B cell (primary cell): Measurements from ENCODE around the gene PLCB1. TPM values are rescaled to one million over a fixed set of nuclear protein-coding genes. Genes with fewer than 3 reads are reported as not detected.

Experiments
- ATAC-seq: fragments of 200-7000 bp; cut with Tn5 transposase; one replicate; pipeline ENCODE4 v1.10.0; 2021; ENCODE audit warnings: low read depth, mild to moderate bottlenecking, moderate number of reproducible peaks, moderate library complexity
- CTCF ChIA-PET: fragments of 350-600 bp; sonication (Branson Sonifier 250); formaldehyde crosslinking; loops from one replicate; lab custom pipeline; 2021; ENCODE audit warnings: antibody characterized with exemption, inconsistent platforms; lab: Charles Lee
- POLR2A ChIA-PET: fragments of 350-600 bp; sonication (Branson Sonifier 250); formaldehyde crosslinking; loops from one replicate; lab custom pipeline; 2021; ENCODE audit warnings: antibody characterized with exemption; lab: Charles Lee
- DNase-seq: peaks from one replicate; pipeline ENCODE4 v3.0.0; 2013
- H2AFZ ChIP-seq: 2 replicates; pipeline ENCODE4 v1.6.1; 2012; ENCODE audit warnings: mild to moderate bottlenecking, low read depth, low read length; ENCODE audit not compliant: insufficient read depth, poor library complexity, severe bottlenecking
- H3K27ac ChIP-seq, 2 donors: 1 replicate in 1 of 2; 2 replicates in 1 of 2; pipeline ENCODE4 v1.5.1; 2012 to 2013; ENCODE audit warnings: low read length in 2 of 2, mild to moderate bottlenecking in 2 of 2, moderate library complexity in 1 of 2
- H3K27me3 ChIP-seq, 4 experiments: fragments of 200-600 bp in 1 of 4; sonication (generic) in 1 of 4; replicated peaks in 1 of 4; 1 replicate in 2 of 4; 2 replicates in 2 of 4; pipeline versions ENCODE4 v1.6.1 to v1.7.0; 2013 to 2016; ENCODE audit warnings: low read length in 3 of 4, mild to moderate bottlenecking in 2 of 4, mixed read lengths in 1 of 4, moderate library complexity in 1 of 4; ENCODE audit not compliant: insufficient read depth in 4 of 4, control insufficient read depth in 3 of 4; ENCODE audit errors: control extremely low read depth in 1 of 4
- H3K36me3 ChIP-seq, 2 experiments: replicated peaks in 1 of 2; 1 replicate in 1 of 2; 2 replicates in 1 of 2; pipeline versions ENCODE4 v1.6.1 to v1.7.1; 2013; ENCODE audit warnings: low read length in 1 of 2; ENCODE audit not compliant: insufficient read depth in 2 of 2, control insufficient read depth in 1 of 2; ENCODE audit errors: control extremely low read depth in 1 of 2, extremely low read depth in 1 of 2
- H3K4me1 ChIP-seq, 2 donors: fragments of 200-600 bp in 1 of 2; sonication (generic) in 1 of 2; 1 replicate in 1 of 2; 2 replicates in 1 of 2; pipeline versions ENCODE4 v1.5.1 to v1.6.1; 2013 to 2017; ENCODE audit warnings: low read length in 2 of 2; ENCODE audit not compliant: control insufficient read depth in 2 of 2, insufficient read depth in 2 of 2
- H3K4me2 ChIP-seq: replicated peaks from 2 replicates; pipeline ENCODE3; 2012; ENCODE audit warnings: mild to moderate bottlenecking, low read depth, low read length; ENCODE audit not compliant: poor library complexity, severe bottlenecking
- H3K4me3 ChIP-seq, 5 experiments: fragments of 200-600 bp in 1 of 5; sonication (generic) in 1 of 5; 1 replicate in 3 of 5; 2 replicates in 2 of 5; pipeline versions ENCODE4 v1.5.1 to v1.7.0; 2011 to 2016; ENCODE audit warnings: low read length in 4 of 5, mild to moderate bottlenecking in 4 of 5, low read depth in 2 of 5, control low read depth in 1 of 5, moderate library complexity in 1 of 5; ENCODE audit not compliant: insufficient read depth in 1 of 5; ENCODE audit errors: control extremely low read depth in 1 of 5, extremely low read depth in 1 of 5
- H3K79me2 ChIP-seq: fragments of 200-600 bp; sonication (generic); one replicate; pipeline ENCODE4 v1.6.0; 2016; ENCODE audit warnings: low read length; ENCODE audit not compliant: control insufficient read depth, insufficient read depth
- H3K9ac ChIP-seq: fragments of 200-600 bp; sonication (generic); 2 replicates; pipeline ENCODE4 v1.6.1; 2017; ENCODE audit warnings: mild to moderate bottlenecking, low read length, moderate library complexity
- H3K9me3 ChIP-seq, 3 donors: one replicate each; pipeline versions ENCODE4 v1.6.1 to v1.7.1; 2013; ENCODE audit warnings: low read length in 2 of 3; ENCODE audit not compliant: control insufficient read depth in 2 of 3, insufficient read depth in 1 of 3; ENCODE audit errors: control extremely low read depth in 1 of 3
- H4K20me1 ChIP-seq: 2 replicates; pipeline ENCODE4 v1.6.0; 2012; ENCODE audit warnings: mild to moderate bottlenecking, low read length; ENCODE audit not compliant: insufficient read depth, control insufficient read depth, poor library complexity, severe bottlenecking
- H3K27ac Mint-ChIP-seq: one replicate; pipeline ENCODE4 v1.8.0; 2021; ENCODE audit warnings: mixed read lengths
- H3K27me3 Mint-ChIP-seq: one replicate; pipeline ENCODE4 v1.8.0; 2021; ENCODE audit warnings: mixed read lengths
- H3K4me1 Mint-ChIP-seq: one replicate; pipeline ENCODE4 v1.8.0; 2021; ENCODE audit warnings: mixed read lengths
- H3K4me3 Mint-ChIP-seq: one replicate; pipeline ENCODE4 v1.8.0; 2021; ENCODE audit warnings: mixed read lengths
- H3K9me3 Mint-ChIP-seq: one replicate; pipeline ENCODE4 v1.8.0; 2022; ENCODE audit warnings: mixed read lengths; ENCODE audit not compliant: insufficient read depth
- CTCF ChIP-seq: fragments of 200-600 bp; IDR thresholded peaks from one replicate; pipeline ENCODE4 v1.8.0; 2022; ENCODE audit warnings: antibody characterized with exemption, mild to moderate bottlenecking
- EZH2 ChIP-seq: IDR thresholded peaks from 2 replicates; pipeline ENCODE4 v1.6.1; 2012; ENCODE audit warnings: borderline replicate concordance, low read depth, mild to moderate bottlenecking, moderate library complexity, low read length; ENCODE audit not compliant: insufficient read depth, poor library complexity, severe bottlenecking
- WGBS: methylation state at CpG from one replicate; pipeline ENCODE4 v1.1.5; 2013; ENCODE audit warnings: missing lambda C conversion rate; ENCODE audit not compliant: insufficient coverage; 5-methylcytosine and 5-hydroxymethylcytosine counted together
- intact Hi-C: fragments of 100-400 bp; cut with micrococcal nuclease; formaldehyde crosslinking; loops from one replicate; pipeline ENCODE4 v1.10.0; 2022
- polyA plus RNA-seq: library from polyadenylated mRNA; depleted of rRNA; stranded (reverse); fragments of >200 nt; gene quantifications from 2 replicates; pipeline ENCODE4 v1.2.3, GENCODE V29; 2012
- total RNA-seq, 2 donors: library from RNA; stranded (reverse); fragments of 120-200 nt in 1 of 2; gene quantifications; 1 replicate in 1 of 2; 2 replicates in 1 of 2; pipeline versions ENCODE4 v1.2.3 to v1.2.4, GENCODE V29; 2013 to 2022

Gene PLCB1
- total and polyA plus RNA-seq, 2 donors (not counting 1 experiment from before 2014, with no cell fraction given): 0.18 to 0.47 TPM

GRCh38 chr20:8398263-8399051 lies 266.4 kb downstream of the PLCB1 start:
- Histone ChIP-seq H3K4me2 (no peak overlapping the region), H3K9ac (no peak overlapping the region), H3K79me2 (no peaks in the 10 kb centered on the region), H3K36me3 (no peaks in the 10 kb centered on the region), H3K9me3 (peaks cover 0 to 1% (median 0%) of the 10 kb centered on the region in 3 donors), H3K27me3 (no peaks in the 10 kb centered on the region), H2AFZ (no peak overlapping the region), H3K4me3 (no peak overlapping the region), H3K27ac (no peak overlapping the region), H4K20me1 (no peaks in the 10 kb centered on the region), H3K4me1 (peaks cover 8 to 19% of the 10 kb centered on the region in 2 donors)
- intact Hi-C loops: no loop called here
- WGBS: 100% methylated on average over 3 of the region's 6 CpGs
- no peaks in the 10 kb centered on the region for H3K27me3 Mint-ChIP-seq
- H3K4me3 Mint-ChIP-seq: no peak overlapping the region
- TF ChIP-seq CTCF (no peak), EZH2 (no peak)
- CTCF ChIA-PET: interaction anchor here (1.1 to 4.1 kb wide), 2 partner anchors 9 to 11 kb away, joined by 4 to 22 read pairs; no protein-coding TSS in a partner anchor
- no peak overlapping the region for H3K27ac Mint-ChIP-seq
- POLR2A ChIA-PET: no interaction called here
- ATAC-seq (no peak), DNase-seq (no peak)
- H3K4me1 Mint-ChIP-seq: peaks cover 12% of the 10 kb centered on the region
- H3K9me3 Mint-ChIP-seq: peaks cover 3% of the 10 kb centered on the region

GRCh38 chr20:8399947-8400346 lies 267.9 kb downstream of the PLCB1 start:
- peak; percentile 89 for ATAC-seq
- Histone ChIP-seq H3K27me3 (no peaks in the 10 kb centered on the region), H2AFZ (no peak overlapping the region), H3K9ac (no peak overlapping the region), H3K27ac (peak overlapping the region in 1 of 2 donors; percentile 10), H4K20me1 (no peaks in the 10 kb centered on the region), H3K4me3 (no peak overlapping the region), H3K9me3 (peaks cover 0 to 1% (median 0%) of the 10 kb centered on the region in 3 donors), H3K36me3 (no peaks in the 10 kb centered on the region), H3K4me1 (peaks cover 8 to 19% of the 10 kb centered on the region in 2 donors), H3K4me2 (peak overlapping the region; percentile 53), H3K79me2 (no peaks in the 10 kb centered on the region)
- Mint-ChIP-seq H3K4me1 (peaks cover 12% of the 10 kb centered on the region), H3K4me3 (no peak overlapping the region), H3K9me3 (peaks cover 3% of the 10 kb centered on the region), H3K27ac (no peak overlapping the region), H3K27me3 (no peaks in the 10 kb centered on the region)
- no peak for TF ChIP-seq EZH2
- TF ChIP-seq CTCF: no peak
- intact Hi-C loops: loop anchor here (2.0 kb wide), 1 partner anchor 379 kb away; no protein-coding TSS in a partner anchor
- ChIA-PET CTCF (interaction anchor here (4.1 kb wide), 1 partner anchor 10 kb away, joined by 22 read pairs; no protein-coding TSS in a partner anchor), POLR2A (no interaction called here)
- peak; percentile 76 for DNase-seq
